GM15510 (cell line): ENCODE results near the gene COX4I1.

Experiments
- POLR2A ChIP-seq: IDR thresholded peaks from 3 replicates; pipeline ENCODE4 v1.6.1; 2011; ENCODE audit warnings: borderline replicate concordance; ENCODE audit not compliant: insufficient read length; ENCODE audit errors: extremely low read depth

The COX4I1 gene

GRCh38 chr16:85836706-85837582 is 37.4 kb downstream of the COX4I1 start:
- TF ChIP-seq POLR2A: no peak

DNA sequence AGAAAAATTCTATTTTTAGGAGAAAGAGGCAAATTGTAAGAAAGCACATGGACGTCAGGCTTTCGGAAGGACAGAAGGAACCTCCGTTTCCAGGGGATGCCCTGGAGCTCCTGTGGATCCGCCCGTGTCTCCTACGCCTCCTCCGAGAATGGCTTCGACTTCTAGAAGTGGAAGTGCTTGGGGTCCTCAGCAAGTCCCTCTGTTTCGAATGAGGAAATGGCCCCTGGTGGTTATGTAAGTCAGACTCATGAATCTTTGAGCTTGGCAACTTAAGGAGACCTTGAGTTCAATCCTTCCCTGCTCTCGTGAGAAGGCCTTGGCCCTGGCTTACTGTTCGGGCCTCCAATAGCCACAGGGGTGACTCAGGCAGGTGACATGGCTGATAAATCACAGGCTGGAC is 38.9 kb downstream of the COX4I1 start:
- no peak for TF ChIP-seq POLR2A

DNA sequence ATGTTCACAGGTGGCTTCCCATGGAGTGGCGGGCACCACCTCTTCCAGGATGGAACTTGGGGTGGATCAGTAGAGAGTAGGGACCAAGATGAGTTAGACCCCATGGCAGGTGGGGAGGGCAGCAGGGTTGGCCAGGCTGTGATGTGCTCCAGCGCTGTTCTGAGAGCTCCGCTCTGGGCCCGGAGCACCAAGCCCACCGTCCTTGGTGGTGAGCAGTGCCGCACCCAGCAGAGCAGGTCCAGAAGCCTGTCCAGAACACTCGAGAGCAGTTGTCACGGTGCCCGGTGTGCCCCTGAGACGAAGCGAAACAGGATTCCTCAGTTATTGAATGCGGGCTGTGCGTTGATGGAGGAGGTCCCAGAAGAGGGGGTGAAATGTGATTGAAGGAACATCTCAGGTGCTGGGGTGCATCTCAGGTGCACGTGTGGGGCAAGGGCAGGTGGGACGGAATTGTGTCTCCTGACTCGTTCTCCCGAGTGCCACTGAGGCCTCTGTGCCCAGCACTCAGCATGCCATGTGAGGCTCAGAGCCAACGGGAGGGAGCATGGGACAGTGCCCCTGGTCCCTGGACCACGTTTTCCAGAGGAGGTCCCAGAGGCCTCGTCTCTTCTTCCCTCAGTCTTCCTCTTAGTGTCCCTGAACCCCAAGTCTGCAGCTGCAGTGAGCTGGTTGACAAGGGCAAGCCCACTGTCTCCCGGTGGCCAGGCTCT is 39.5 kb downstream of the COX4I1 start:
- TF ChIP-seq POLR2A: no peak

DNA sequence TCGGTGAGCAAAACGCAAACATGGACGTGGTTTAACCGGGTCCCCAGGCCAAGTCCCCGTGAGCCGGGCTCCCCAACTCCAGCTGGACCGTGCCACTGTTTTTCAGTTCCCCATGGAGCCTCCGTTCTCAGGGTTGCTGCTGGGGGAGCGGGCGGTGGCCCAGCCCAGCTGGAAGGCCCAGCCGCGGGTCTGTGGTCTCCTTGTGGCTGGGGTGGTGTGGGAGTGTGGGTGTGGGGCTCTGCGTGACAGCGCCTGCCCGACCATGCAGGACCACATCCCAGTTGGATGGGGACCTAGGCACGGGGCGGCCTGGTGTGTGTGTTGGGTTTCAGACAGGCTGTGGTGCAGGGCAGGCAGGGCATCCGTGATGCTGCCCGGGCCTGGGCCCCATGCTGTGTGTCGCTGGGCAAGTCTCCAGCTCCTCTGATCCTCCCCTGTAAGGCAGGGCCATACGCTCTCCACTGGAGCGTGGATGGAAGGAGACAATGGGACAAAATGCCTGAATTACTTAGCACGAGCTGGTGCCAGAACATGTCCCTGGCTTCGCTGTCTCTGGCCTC is 40.3 kb downstream of the COX4I1 start:
- no peak for TF ChIP-seq POLR2A

- TF ChIP-seq POLR2A: no peak
Measured at GRCh38 chr16:85840395-85840794, 40.9 kb downstream of the COX4I1 start.

DNA sequence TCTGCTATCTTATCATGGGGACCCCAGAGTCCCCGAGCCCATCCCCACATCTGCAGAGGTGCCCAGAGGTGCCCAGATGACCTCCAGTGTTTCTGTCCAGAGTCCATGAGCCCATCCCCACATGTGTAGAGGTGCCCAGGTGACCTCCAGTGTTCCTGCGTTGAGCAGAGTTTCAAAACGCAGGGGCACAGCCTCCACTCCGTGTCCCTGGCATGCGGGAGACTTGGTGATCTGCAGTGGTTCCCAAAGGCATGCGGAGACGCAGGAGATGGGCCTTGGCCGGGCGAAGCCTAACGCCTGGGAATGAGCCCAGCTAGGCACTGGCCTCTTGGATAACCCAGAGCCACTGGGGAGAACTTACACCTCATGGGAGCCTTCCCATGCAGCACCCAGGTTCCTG is 41.3 kb downstream of the COX4I1 start:
- no peak for TF ChIP-seq POLR2A

- no peak for TF ChIP-seq POLR2A
Measured at GRCh38 chr16:85842435-85842834, 42.9 kb downstream of the COX4I1 start.

DNA sequence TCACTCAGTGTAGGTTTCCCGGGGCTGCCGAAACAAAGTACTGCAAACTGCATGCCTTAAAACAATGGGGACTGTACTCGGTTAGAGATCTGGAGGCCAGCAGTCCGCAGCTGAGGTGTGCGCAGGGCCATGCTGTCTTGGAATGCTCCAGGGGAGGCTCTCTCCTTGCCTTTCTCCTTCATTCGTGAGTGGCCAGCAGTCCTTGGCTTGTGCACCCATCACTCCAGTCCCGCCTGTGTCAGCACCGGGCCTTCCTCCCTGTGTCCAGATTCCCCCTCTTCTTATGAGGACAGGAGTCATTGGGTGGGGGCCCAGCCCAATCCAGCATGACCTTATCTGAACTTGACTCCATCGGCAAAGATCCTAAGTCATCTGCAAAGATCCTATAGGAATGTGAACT is 43.4 kb downstream of the COX4I1 start:
- no peak for TF ChIP-seq POLR2A

DNA sequence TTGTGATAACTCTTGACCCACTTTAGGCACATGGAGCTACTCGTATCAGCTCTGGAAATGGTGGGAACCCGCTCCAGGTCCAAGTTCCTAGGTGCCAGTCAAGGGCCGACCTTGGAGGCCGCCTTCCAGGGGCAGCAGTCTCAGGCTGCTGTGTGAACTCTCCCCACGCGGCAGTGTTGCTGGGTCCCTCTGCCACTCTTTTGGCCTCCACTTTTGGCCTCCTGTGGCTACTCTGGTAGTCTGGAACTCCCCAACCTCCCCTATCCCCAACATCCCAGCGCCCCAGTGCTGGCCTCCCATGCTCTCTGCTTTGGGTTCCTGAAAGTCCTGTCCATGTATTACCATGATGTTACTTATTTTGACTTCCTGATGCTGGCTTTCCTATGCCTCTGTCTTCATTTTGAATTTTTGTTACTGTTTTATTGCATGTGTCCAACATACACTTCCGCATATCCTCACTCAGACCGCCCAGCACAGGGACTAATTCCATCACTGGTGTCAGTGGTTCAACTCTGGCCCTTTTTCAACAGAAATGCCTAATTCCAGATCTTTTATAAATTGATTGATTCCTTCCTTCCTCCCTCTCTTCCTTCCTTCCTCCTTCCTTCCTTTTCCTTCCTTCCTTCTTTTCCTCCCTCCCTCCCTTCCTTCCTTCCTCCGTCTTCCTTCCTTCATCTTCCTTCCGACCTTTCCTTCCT is 44.1 kb downstream of the COX4I1 start:
- no peak for TF ChIP-seq POLR2A

GRCh38 chr16:85844169-85844481 is 44.6 kb downstream of the COX4I1 start:
- TF ChIP-seq POLR2A: no peak

- no peak for TF ChIP-seq POLR2A
Measured at GRCh38 chr16:85844786-85845185, 45.3 kb downstream of the COX4I1 start.

DNA sequence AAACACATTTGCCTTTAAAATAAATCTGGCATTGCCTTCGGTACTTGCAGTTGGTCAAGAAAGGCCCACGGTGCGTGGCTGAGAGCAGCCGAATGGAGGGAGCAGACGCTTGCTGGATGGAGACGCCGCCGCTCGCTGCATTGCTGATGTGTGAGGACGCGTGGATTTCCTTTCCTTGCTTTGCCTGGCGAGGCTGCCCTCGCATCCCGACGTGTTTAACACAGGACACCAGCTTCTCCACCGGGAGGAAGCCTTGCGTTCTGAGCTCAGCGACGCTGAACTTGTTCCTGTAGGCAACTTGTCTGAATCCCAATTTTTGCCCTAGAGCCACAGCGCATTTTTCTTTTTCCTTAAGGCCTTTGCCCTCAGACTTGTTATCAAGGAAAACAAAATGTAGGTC is 45.8 kb downstream of the COX4I1 start:
- TF ChIP-seq POLR2A: no peak

DNA sequence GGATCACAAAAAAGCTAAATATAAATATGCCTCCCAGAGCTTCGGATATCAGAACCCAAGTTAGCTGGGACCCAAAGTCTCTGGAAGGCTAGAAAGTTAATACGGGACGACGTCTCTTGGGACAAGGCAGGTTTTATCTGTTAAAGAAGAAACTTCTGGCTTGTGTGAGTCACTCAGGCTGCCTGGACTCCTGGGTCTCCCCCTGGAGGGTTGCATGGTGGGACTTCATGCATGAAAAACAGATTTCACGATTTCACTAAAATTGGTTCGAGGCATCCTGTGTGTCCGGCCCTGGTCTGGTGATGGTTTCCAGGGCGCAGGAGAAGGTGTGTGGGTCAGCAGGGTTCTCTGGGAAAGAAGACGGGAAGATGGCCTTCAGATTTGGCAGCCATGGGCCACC is 47.0 kb downstream of the COX4I1 start:
- no peak for TF ChIP-seq POLR2A

DNA sequence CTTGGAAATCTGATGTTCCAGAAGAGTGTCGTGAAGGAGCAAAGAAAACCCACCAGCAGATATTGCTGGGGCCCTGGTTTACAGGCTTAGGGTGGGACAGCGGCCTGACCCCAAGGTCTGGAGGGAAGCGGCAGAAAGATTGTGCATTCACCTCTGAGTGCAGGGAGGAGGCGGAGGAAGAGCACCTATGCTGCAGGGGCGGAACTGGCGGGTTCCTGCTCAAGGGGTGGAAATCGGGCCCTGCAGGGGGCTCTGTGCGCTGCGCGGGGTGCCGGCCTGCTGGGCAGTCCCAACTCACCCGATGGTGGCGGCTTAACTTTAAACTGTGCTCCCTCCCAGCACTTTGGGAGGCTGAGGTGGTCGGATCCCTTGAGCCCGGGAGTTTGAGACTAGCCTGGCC is 47.5 kb downstream of the COX4I1 start:
- TF ChIP-seq POLR2A: no peak
